Testis (tissue), 2 donors: ENCODE data around the gene SNRNP40.

Experiments
- CTCF ChIP-seq, 3 experiments: fragments of 450-650 bp in 2 of 3; fragments of 200-600 bp in 1 of 3; sonication (generic) in 1 of 3; IDR thresholded peaks; one replicate each; pipeline ENCODE4 v1.5.1; 2016 to 2019; ENCODE audit warnings: antibody characterized with exemption in 3 of 3, mild to moderate bottlenecking in 2 of 3, moderate library complexity in 1 of 3
- POLR2A ChIP-seq: fragments of 450-650 bp; IDR thresholded peaks from one replicate; pipeline ENCODE4 v1.6.1; 2017; ENCODE audit warnings: antibody characterized with exemption, mild to moderate bottlenecking, moderate library complexity

GRCh38 chr1:31232689-31233088 lies 63.9 kb downstream of the SNRNP40 start:
- TF ChIP-seq CTCF (IDR thresholded peaks at IDR 0.05) (no peak), POLR2A (no peak)
